ENCODE measurements around the gene RIN2.
"Not testable (repeated sequence)": the region's sequence is repeated elsewhere in the genome, so short reads cannot be mapped to it uniquely, and the experiment has no call there.

Gene RIN2

DNA sequence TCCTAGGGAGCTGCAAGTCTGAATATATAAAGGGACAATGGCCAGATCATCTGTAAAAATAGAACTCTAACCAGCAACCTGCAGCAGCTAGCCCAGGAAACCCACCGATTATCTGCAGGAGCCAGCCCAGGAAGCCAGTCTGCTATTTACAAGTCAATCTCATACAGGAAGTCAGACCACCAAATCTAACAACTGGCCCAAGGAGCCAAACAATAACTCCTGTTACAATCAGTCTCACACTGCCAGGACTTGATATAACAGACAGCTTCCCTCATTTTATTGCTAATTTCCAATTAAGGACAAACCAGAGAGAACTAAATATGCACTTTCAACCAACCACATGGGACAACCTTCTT, 14.4 kb upstream of the RIN2 start:
- TF ChIP-seq JUND (IDR thresholded peaks at IDR 0.05; ENCODE audit: low read depth): no peak
- in situ Hi-C loops (cut with HindIII; ENCODE audit: low pct_unique_long_range_greater_than_20kb, low sequenced_read_pairs): no loop called here
- DNase-seq (ENCODE audit: low read depth in 1 of 2, low spot score in 1 of 2): no peak

- TF ChIP-seq JUND (IDR thresholded peaks at IDR 0.05; ENCODE audit: low read depth): no peak
- in situ Hi-C loops (cut with HindIII; ENCODE audit: low pct_unique_long_range_greater_than_20kb, low sequenced_read_pairs): no loop called here
- no peak for DNase-seq (ENCODE audit: low read depth in 1 of 2, low spot score in 1 of 2)
Measured at GRCh38 chr20:19745106-19745505, 13.0 kb upstream of the RIN2 start.

DNA sequence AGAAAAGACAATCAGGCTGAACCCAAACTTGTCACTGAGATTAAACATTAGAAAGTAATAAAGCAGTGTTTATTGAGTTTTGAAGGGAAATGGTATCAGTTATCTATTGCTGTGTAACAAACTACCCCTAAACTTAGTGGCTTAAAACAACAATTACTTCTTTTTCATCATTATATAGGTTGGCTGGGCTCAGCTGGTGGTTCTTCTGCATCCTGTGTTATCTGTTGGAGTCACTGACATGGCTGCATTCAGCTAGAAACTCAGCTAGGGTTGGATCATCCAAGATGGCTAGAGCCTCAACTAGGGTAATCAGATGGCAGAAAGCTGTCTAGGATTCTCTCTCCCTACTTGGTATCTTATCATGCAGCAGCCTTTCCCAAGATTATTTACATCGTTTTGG, 12.5 kb upstream of the RIN2 start:
- no peak for DNase-seq (ENCODE audit: low read depth in 1 of 2, low spot score in 1 of 2)
- in situ Hi-C loops (cut with HindIII; ENCODE audit: low pct_unique_long_range_greater_than_20kb, low sequenced_read_pairs): no loop called here
- TF ChIP-seq JUND (IDR thresholded peaks at IDR 0.05; ENCODE audit: low read depth): no peak

DNA sequence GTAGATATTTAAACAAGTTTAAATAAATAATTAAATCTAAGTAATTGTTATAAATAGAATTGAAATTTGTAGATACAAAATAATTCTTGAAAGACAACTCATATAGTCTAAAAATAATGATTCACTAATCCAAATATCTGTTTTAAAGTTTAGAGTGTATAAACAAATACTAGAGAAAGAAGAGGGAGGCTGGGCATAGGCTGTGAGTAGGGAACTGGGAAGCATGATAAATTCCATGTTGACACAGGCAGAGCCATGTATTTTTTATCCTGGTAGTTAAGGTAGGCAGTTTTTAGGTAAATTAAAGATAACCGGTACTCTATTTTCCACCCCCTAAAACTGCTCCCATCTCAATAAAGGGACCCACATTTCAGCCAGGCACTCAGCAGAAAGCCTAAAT, 11.7 kb upstream of the RIN2 start:
- DNase-seq (ENCODE audit: low read depth in 1 of 2, low spot score in 1 of 2): no peak
- no peak for TF ChIP-seq JUND (IDR thresholded peaks at IDR 0.05; ENCODE audit: low read depth)
- in situ Hi-C loops (cut with HindIII; ENCODE audit: low pct_unique_long_range_greater_than_20kb, low sequenced_read_pairs): no loop called here

- TF ChIP-seq JUND (IDR thresholded peaks at IDR 0.05; ENCODE audit: low read depth): no peak
- DNase-seq (ENCODE audit: low read depth in 1 of 2, low spot score in 1 of 2): no peak
- in situ Hi-C loops (cut with HindIII; ENCODE audit: low pct_unique_long_range_greater_than_20kb, low sequenced_read_pairs): no loop called here
Measured at GRCh38 chr20:19747903-19748302, 10.2 kb upstream of the RIN2 start.

DNA sequence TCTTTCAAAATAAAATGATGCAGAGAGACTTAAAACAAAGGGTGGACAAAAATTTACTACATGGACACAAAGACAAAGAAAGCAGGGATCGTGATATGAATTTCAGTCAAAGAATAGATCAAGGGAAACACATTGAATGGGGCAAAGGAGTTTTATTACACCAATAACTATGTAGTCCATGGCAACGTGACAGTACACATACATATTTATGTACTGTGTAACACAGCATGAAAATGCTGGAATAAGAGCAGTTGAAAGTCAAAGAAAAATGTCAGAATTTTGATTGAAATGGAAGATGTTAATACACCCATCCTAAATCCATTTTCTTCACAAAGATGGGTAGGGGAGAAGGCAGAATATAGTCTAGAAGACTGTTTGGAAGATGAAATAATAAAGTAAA, 9.4 kb upstream of the RIN2 start:
- in situ Hi-C loops (cut with HindIII; ENCODE audit: low pct_unique_long_range_greater_than_20kb, low sequenced_read_pairs): no loop called here
- no peak for TF ChIP-seq JUND (IDR thresholded peaks at IDR 0.05; ENCODE audit: low read depth)
- no peak for DNase-seq (ENCODE audit: low read depth in 1 of 2, low spot score in 1 of 2)

GRCh38 chr20:19749618-19750071, 8.4 kb upstream of the RIN2 start:
- in situ Hi-C loops (cut with HindIII; ENCODE audit: low pct_unique_long_range_greater_than_20kb, low sequenced_read_pairs): no loop called here
- DNase-seq (ENCODE audit: low read depth in 1 of 2, low spot score in 1 of 2): no peak
- no peak for TF ChIP-seq JUND (IDR thresholded peaks at IDR 0.05; ENCODE audit: low read depth)

DNA sequence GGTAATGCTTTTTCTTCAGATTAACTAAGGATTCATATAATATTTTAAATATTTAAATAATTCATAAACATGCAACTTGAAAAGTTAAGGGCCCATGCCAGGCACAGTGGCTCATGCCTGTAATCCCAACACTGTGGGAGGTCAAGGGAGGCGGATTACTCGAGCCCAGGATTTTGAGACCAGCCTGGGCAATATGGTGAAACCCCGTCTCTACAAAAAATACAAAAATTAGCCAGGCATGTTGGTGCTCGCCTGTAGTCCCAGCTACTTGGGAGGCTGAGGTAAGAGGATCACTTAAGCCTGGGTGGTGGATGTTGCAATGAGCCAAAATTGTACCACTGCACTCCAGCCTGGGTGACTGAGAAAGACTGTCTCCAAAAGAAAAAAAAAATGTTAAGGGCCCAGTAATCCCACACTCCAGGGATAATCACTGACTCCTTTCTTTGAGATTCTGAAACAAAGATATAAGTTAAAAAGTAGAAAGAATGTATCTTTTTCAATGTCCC, 7.9 kb upstream of the RIN2 start:
- in situ Hi-C loops (cut with HindIII; ENCODE audit: low pct_unique_long_range_greater_than_20kb, low sequenced_read_pairs): no loop called here
- no peak for DNase-seq (ENCODE audit: low read depth in 1 of 2, low spot score in 1 of 2)
- TF ChIP-seq JUND (IDR thresholded peaks at IDR 0.05; ENCODE audit: low read depth): no peak

DNA sequence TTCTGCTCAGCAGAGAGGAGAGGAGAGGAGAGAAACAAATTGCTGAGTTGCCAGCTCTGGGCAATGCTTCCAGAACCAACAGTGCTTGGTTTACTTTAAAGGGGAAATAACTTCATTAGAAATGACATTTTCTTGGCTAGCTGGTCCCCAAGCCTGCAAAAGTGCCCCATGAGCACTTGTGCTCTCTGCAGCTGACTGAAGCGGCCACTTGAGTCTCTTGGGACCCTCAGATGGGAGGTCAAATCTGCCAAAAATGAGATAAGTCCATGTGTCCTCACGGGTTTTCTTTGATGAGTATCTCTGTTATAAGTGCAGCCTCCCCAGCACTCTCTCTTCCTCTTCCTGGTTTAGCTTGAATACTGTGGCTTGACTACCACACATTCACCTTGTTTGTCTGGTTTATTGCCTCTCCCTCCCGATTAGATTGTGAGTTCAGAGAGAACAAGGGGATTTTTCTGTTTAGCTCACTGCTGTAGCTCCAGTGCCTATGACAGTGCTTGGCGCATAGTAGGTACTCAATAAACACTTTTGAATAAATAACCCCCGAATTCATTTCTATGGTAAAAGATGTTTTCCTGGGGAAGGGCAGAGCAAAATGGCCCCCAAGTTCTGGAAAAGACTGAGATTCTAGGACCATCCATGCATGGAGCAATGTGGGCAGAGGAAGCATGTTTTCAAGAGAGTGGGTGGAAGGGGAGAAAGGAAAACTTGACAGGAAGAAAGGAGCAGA, 7.0 kb upstream of the RIN2 start:
- in situ Hi-C loops (cut with HindIII; ENCODE audit: low pct_unique_long_range_greater_than_20kb, low sequenced_read_pairs): no loop called here
- peak; percentile 16 to 45 for DNase-seq (ENCODE audit: low read depth in 1 of 2, low spot score in 1 of 2)
- TF ChIP-seq JUND (IDR thresholded peaks at IDR 0.05; ENCODE audit: low read depth): no peak

- in situ Hi-C loops (cut with HindIII; ENCODE audit: low pct_unique_long_range_greater_than_20kb, low sequenced_read_pairs); DNase-seq (ENCODE audit: low read depth in 1 of 2, low spot score in 1 of 2): not testable (repeated sequence)
Measured at GRCh38 chr20:19754201-19754600, 3.9 kb upstream of the RIN2 start.

DNA sequence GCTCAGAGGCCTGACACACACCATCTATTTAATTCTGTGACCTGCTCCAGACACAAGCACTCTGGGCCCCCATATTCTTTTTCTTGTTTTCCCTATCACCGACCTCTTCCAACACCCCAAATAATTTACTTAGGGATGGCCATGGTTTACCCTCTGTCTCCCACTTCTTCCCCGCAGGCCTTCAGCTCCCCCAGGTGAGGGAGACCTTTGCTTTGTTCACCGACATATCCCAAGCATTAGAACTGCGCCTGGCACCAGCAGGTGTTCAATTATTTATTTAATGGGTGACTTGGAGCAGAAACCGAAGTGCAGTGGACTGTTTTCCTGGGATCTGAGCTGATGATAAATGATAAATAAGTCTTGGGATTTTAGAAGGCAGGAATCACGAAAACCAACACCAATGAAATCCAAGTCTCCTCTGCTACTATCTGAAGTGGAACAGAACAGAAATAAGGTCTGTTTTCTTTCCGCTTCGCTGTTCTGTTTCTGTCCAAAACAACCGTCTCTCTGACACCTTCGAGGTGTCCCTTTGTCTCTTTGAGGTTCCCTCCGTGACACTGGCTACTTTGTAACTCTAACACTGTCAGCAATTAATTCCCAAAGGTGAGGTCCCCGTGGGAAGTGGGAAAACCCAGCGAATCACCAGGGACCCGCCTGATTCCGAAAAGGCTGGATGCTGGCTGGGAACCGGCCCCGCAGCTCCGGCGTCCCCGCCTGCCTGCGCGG, 1.1 kb upstream of the RIN2 start:
- TF ChIP-seq JUND (IDR thresholded peaks at IDR 0.05; ENCODE audit: low read depth): no peak
- in situ Hi-C loops (cut with HindIII; ENCODE audit: low pct_unique_long_range_greater_than_20kb, low sequenced_read_pairs): no loop called here
- peak; percentile 18 to 51 for DNase-seq (ENCODE audit: low read depth in 1 of 2, low spot score in 1 of 2)

DNA sequence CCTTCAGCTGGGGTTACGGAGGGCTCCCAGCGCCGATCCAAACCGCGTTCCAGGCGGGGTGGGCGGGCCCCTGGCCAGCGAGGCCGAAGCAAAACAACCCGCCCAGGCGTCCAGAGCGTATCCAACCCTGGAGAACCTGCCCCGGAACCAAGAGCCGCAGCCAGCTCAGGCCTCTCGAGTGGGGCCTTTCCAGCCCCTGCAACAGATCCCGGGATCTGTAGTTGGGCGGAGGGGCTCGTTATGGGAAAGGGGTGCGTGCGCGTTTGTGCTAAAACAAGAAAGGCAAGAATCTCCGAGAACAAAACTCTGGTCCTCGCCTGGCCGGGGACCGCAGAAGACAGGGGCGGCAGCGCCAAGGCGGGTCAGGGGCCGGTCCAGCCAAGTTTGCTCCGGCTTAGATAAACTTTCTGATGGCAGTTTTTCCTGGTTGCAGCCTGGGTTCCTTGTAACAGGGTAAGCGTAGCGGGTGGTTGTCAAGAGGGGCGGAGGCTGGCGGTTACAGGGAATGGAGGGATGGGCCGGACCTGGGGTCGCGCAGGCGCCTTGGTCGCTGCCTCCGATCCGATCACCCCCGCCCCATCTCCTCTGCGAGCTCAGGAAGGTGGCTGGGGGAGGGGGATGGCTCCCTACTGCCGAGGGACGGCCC, 448 bp upstream of the RIN2 start:
- TF ChIP-seq JUND (IDR thresholded peaks at IDR 0.05; ENCODE audit: low read depth): no peak
- DNase-seq (ENCODE audit: low read depth in 1 of 2, low spot score in 1 of 2): peak; percentile 80 to 94
- in situ Hi-C loops (cut with HindIII; ENCODE audit: low pct_unique_long_range_greater_than_20kb, low sequenced_read_pairs): no loop called here

Measured in T47D (cell line).